ENCODE measurements around the gene NCOA3.

Gene NCOA3

GRCh38 chr20:47676912-47677634 lies 175.4 kb downstream of the NCOA3 start:
- in situ Hi-C loops (cut with HindIII; ENCODE audit: low sequenced_read_pairs) = loop anchor here (10.0 kb wide), 1 partner anchor 108 kb away; the partner anchor contains the start of gene SULF2

DNA sequence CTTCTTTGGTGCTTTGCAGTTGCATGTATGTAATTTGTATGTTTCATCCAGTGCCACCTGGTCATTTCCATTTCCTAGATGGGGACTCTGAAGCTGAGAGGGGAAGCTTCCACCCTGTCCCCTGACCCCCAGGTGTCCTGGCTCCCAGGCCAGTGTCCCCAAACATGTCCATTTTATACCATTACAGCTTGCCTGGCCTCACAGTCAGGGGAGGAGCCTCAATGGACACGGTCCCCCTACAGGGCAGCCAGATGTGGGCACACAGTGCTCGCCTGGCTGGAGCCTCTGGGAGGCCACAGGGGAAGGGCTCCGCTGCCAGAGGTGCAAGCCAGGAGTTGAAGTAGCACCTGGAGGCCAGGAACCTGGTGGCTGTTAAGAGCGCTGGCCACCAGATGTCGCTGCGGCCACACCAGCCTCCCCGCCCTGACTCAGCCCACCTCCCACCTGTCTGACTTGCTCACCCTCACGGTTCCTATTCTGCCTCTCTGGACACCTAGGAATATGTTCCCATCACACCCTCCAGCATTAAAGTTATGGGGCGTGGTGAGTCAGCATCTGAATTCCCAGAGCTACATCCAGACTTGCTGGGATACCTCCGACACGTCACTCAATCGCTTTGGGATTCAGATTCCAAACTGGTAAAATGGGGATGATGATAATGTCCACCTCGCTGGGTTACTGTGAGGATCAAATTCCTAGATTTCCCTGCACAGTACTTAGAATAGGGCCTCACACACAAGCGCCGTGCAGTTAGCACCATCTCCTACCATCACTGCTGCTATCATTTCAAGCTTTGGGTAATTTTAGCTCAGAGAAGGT lies 176.2 kb downstream of the NCOA3 start:
- in situ Hi-C loops (cut with HindIII; ENCODE audit: low sequenced_read_pairs) = loop anchor here (10.0 kb wide), 1 partner anchor 107 kb away; the partner anchor contains the start of gene SULF2

GRCh38 chr20:47678536-47678935 lies 176.8 kb downstream of the NCOA3 start:
- in situ Hi-C loops (cut with HindIII; ENCODE audit: low sequenced_read_pairs) = loop anchor here (10.0 kb wide), 1 partner anchor 106 kb away; the partner anchor contains the start of gene SULF2

GRCh38 chr20:47679462-47679861 lies 177.8 kb downstream of the NCOA3 start:
- in situ Hi-C loops (cut with HindIII; ENCODE audit: low sequenced_read_pairs) = loop anchor here (10.0 kb wide), 1 partner anchor 105 kb away; the partner anchor contains the start of gene SULF2

- in situ Hi-C loops (cut with HindIII; ENCODE audit: low sequenced_read_pairs) = no loop called here
Measured at GRCh38 chr20:47680804-47681529, 179.3 kb downstream of the NCOA3 start.

DNA sequence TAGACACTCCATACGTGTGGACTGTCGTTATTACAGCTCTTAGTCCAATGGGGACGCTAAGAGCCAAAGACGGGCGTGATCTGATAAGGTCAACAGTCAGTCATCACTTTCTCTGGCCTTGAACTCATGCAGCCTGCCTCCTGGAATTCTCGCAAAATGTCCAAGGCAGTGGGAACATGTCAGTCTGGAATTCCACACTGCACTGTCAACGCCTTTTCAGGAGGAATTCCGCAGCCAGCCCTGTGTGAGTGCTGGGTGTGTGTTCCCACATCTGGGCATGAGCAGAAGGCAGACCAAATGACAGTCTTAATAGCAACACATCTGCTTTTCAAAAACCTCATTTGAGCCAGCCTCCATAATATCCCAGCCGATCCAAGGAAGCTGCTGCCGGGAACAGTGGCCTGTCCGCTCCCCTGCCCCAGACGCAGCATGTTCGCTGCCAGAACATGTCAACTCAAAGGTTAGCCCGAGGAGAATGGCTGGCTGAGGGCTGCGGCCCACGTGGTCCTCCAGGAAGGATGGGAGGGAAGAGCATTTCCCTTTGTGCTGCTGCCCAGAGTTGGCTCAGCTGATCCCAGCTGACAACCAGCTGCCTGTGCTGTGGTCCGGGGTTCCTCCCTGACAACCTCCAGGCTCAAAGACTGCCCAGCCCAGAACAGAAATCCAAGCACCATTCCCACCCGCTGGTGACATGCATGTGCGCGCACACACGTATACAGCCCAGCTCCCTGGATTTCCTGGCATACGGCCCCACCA lies 180.5 kb downstream of the NCOA3 start:
- in situ Hi-C loops (cut with HindIII; ENCODE audit: low sequenced_read_pairs) = no loop called here

DNA sequence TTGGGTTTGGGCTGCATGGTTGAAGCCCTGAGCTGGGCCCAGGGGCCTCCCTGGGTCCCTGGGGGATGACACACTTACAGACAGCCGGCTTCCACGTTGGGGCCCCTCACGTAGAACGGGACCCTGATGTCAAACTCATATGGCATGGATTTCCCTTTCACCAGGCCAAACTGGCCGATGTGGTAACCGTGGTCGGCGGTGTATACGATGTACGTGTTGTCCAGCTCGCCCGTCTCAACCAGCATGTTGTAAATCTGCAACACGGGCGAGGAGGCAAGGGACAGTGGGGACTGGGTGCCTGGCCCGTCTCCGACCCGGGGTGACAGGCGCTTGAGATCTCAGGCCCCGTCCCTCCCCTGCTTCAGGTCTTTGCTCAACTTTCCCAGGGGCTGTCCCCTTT lies 181.2 kb downstream of the NCOA3 start:
- in situ Hi-C loops (cut with HindIII; ENCODE audit: low sequenced_read_pairs) = no loop called here

- in situ Hi-C loops (cut with HindIII; ENCODE audit: low sequenced_read_pairs) = no loop called here
Measured at GRCh38 chr20:47684306-47685080, 182.8 kb downstream of the NCOA3 start.

- in situ Hi-C loops (cut with HindIII; ENCODE audit: low sequenced_read_pairs) = no loop called here
Measured at GRCh38 chr20:47686545-47686944, 184.9 kb downstream of the NCOA3 start.

- in situ Hi-C loops (cut with HindIII; ENCODE audit: low sequenced_read_pairs) = no loop called here
Measured at GRCh38 chr20:47687095-47687987, 185.7 kb downstream of the NCOA3 start.

- in situ Hi-C loops (cut with HindIII; ENCODE audit: low sequenced_read_pairs) = no loop called here
Measured at GRCh38 chr20:47688385-47689381, 187.0 kb downstream of the NCOA3 start.

DNA sequence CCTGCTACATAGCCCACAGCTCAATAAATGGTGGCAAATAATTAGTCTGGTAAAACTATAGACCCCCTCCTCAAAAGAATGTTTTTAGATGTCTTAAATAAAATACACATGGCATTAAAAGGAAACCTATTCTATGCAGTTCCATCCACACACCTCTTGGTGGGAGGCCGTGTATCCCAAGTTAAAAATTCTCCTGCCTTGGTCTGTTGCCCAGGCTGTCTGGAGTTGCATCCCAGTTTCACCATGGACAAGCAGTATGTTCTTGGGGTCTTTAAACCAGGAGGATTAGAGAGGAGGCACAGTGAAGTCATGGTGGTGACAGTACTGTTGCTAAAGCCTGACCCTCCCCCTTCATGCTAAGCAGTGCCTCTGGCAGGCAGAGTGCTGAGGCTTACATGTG lies 188.0 kb downstream of the NCOA3 start:
- in situ Hi-C loops (cut with HindIII; ENCODE audit: low sequenced_read_pairs) = no loop called here

GRCh38 chr20:47691625-47692024 lies 189.9 kb downstream of the NCOA3 start:
- in situ Hi-C loops (cut with HindIII; ENCODE audit: low sequenced_read_pairs) = no loop called here

GRCh38 chr20:47694021-47694818 lies 192.5 kb downstream of the NCOA3 start:
- in situ Hi-C loops (cut with HindIII; ENCODE audit: low sequenced_read_pairs) = no loop called here

GRCh38 chr20:47696856-47697255 lies 195.2 kb downstream of the NCOA3 start:
- in situ Hi-C loops (cut with HindIII; ENCODE audit: low sequenced_read_pairs) = no loop called here

GRCh38 chr20:47698142-47698541 lies 196.5 kb downstream of the NCOA3 start:
- in situ Hi-C loops (cut with HindIII; ENCODE audit: low sequenced_read_pairs) = no loop called here

DNA sequence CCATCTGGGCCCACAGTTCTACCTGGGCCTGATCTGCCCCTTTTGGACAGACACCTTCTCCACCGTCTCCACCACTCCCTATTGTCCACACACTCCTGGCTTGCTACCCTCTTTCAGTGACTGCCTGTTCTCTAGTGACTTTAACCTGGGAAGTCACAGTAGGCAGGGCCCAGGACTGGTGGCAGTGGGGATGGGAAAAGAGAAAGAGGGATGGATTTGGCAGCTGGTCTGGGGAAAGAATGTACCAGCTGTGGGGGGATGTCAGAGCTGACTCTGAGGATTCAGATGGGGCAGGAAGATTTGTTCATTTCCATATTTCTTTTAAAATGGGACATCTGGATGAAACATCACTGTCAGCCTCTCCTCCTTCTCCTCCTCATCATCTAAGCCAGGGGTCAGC lies 198.1 kb downstream of the NCOA3 start:
- in situ Hi-C loops (cut with HindIII; ENCODE audit: low sequenced_read_pairs) = loop anchor here (5.0 kb wide), 1 partner anchor 38 kb away; no protein-coding TSS in a partner anchor
